B cell (primary cell): ENCODE results near the gene PDZK1.

Source experiments
- CTCF ChIP-seq: fragments of 200-600 bp; IDR thresholded peaks from one replicate; pipeline ENCODE4 v1.8.0; 2022; ENCODE audit warnings: antibody characterized with exemption, mild to moderate bottlenecking
- EZH2 ChIP-seq: IDR thresholded peaks from 2 replicates; pipeline ENCODE4 v1.6.1; 2012; ENCODE audit warnings: borderline replicate concordance, low read depth, mild to moderate bottlenecking, moderate library complexity, low read length; ENCODE audit not compliant: insufficient read depth, poor library complexity, severe bottlenecking

GRCh38 chr1:145702052-145702451, 5.1 kb downstream of the PDZK1 start:
- TF ChIP-seq CTCF, result no peak
- TF ChIP-seq EZH2, result no peak
